Tongue (tissue), 2 donors: ENCODE data around the gene IL2. TPM values are rescaled to one million over a fixed set of nuclear protein-coding genes. Genes with fewer than 3 reads are reported as not detected.

Source experiments
- DNase-seq: peaks from one replicate; pipeline ENCODE4 v3.0.0-alpha.2; 2015
- total RNA-seq: library from RNA; depleted of rRNA; stranded (reverse); fragments of >200 nt; gene quantifications from one replicate; pipeline ENCODE4 v1.2.3, GENCODE V29; 2014

Gene IL2
- not detected for total RNA-seq

DNA sequence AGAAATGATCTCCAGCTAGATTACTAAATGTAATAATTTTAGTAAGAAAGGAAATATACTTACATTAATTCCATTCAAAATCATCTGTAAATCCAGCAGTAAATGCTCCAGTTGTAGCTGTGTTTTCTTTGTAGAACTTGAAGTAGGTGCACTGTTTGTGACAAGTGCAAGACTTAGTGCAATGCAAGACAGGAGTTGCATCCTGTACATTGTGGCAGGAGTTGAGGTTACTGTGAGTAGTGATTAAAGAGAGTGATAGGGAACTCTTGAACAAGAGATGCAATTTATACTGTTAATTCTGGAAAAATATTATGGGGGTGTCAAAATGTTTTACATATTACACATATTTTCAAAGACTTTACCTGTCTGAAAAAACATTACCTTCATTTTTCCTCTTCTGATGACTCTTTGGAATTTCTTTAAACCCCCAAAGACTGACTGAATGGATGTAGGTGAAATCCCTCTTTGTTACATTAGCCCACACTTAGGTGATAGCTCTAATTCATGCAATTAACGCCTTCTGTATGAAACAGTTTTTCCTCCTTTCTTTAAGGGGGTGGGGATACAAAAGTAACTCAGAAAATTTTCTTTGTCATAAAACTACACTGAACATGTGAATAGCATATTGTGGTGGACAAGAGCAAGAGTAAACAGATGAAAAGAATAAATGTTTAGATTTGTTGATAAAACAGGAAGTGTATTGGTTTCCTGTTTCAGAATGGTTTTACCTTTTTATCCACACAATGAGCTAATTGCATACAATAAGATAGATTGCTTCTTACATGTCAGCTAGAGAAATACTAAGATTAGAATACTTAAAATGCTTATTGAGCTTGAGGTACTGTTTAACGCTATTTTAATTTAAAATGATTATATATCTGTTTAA lies at the start of gene IL2:
TSS of gene IL2 (minus strand) at position 495 of the 886 bp plus-strand sequence. CDS start at position 210, 285 bp downstream.
- DNase-seq: no peak

- DNase-seq: no peak
Measured at GRCh38 chr4:122503214-122503613, 46.7 kb upstream of the IL2 start.

DNA sequence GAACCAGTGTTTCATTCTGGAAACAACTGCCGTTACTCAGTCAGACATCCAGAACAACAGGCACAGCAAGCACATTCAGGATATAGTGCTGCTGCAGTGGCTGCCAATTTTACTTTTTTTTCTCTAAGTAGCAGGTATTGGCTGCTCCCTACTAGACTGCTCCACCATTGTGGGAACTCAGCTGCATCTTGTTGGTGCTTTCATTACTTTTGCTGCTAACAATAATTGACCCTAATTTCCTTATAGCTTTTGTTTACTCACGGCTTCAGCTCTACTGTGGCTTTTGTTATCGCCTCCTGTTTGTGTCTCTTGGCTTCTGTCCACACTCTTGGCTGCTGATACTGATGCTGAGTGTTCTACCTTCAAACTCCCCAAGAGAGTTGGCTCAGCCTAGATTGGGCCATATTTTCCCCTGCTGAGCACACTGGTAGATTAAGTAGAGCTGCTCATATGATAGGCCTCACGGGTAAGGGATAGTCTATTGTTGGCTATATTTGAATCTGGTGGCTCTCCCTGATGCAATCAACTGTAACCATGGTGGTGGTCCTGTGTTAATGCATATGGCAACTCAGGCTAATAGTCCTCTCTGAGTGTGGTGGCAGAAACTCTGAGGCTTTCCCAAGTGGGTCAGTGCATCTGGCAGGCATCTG lies 44.5 kb upstream of the IL2 start:
- no peak for DNase-seq

- no peak for DNase-seq
Measured at GRCh38 chr4:122489061-122489460, 32.5 kb upstream of the IL2 start.

DNA sequence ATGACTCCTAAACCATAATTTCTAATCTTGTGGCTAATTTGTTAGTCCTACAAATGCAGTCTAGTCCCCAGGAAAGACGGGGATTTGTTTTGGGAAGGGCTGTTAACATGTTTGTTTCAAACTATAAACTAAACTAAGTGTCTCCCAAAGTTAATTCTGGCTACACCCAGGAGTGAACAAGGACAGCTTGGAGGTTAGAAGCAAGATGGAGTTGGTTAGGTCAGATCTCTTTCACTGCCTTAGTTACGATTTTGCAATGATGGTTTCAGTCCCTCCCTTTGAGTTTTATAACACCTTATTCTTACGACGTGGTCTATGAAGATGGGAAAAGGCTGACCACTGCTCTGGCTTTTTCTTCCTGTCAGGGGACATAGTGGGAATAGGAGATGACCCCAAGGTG lies 27.0 kb upstream of the IL2 start:
- no peak for DNase-seq

DNA sequence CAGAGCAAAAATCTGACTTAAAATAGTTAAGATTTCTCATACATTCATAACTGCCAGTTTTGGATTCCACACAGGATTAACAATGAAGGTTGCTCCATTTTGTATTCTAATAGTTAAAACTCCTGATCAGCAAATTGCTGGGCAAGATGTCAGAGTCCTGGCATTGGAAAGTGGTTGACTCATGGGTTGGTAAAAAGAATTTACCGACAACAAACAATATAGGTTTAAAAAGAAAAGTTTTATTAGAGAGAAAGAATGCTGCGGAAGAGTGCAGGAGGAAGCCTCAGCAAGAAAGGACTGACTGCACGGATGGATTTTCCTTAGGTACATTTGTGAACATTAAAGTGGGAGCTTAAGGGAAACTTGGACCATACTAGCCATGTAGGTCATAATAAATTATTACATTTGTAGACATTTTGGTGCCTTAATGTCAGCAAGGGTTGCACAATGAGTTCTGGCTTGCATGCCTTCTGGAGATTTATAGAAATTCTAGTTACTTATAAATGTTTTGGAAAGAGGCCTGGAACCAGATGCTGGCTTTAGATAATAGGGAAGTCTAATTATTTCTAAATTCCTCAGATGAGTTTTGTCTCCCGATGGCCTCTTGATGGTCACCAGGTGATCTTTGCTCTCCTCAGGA lies 25.4 kb upstream of the IL2 start:
- DNase-seq: no peak

DNA sequence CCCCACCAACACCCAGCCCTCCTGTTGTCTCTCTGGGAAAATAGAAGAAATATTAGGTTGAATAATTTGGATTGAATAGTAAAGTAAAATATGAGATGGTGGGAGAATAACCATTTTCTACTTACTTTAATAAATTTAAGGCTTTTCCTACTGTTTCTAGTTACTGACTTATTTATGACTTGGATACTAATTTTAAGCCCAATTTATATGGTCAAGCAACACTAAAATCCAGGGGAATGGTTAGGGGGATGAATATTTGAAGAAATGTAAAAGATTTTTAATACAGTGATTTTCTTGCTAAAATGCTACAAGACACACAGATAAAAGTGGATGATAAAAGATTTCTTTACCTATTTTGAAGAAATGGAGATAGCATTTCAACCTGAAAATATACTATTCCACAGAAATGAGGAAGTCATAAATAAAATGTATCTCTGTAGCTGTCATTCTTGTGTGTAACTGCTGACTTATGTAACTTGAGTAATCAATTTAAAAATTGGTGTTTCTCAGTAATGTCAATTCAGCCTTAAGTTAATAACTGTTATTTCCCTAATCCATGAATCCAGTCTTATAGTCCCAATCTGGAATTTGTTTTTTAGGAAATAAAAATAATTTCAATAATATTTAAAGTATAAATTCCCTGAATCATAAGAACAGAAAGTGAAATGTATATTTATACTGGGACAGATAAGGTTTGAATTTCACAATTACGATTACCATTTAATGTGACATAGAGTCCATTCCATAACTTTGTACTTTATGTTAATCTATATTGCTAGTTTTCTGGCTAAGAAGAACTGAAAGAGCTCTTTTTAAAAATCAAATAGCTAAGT lies 24.3 kb upstream of the IL2 start:
- DNase-seq: no peak

DNA sequence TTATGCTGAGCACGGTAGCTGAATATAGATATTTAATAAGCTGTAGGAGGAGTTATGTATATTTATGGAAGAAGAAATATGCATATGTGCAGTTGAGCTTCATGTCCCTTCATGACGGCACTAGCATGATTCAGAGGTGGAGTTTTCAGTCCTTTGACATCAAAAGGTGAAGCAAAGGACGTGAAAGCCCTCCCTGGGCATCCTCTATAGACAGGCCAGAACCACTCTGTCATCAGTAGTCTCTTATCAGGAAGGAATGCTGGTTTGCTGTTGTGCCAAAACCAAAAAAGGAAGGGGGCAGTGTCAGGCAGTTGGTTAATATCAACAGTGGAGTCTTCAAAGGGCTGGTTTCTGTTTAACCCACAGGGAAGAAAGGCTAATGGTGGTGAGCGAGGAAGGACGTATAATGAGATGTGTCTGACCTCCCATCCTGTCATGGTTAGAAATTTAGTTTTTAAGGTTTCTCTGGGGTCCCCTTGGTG lies 23.5 kb upstream of the IL2 start:
- DNase-seq: no peak

GRCh38 chr4:122476745-122477144 lies 20.2 kb upstream of the IL2 start:
- DNase-seq: no peak

DNA sequence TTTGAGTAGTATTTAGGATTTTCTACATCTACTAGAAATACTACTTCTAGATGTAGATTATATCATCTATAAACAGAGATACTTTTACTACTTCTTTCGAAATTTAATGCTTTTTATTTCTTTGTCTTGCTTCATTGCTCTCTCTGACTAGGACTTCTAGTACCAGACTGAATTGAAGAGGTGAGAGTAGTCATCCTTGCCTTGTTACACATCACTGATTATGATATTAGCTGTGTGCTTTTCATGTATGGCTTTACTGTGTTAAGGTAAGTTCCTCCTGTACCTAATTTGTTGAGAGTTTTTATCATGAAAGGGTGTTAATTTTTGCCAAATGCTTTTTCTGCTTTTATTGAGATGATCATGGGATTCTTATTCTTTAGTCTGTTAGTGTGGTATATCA lies 19.6 kb upstream of the IL2 start:
- no peak for DNase-seq

DNA sequence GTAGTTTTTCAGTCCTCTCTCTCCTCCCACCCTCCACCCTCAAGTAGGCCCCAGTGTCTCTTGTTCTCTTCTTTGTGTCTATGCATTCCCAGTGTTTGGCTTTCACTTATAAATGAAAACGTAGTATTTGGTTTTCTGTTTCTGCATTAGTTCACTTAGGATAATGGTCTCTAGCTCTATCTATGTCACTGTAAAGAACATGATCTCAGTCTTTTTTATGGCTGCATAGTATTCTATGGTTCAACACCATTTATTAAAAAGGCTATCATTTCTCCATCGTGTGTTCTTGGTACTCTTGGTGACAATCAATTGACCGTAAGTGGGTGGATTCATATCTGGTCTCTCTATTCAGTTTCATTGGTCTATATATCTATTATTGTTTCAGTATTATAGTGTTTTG lies 18.7 kb upstream of the IL2 start:
- DNase-seq: no peak

- no peak for DNase-seq
Measured at GRCh38 chr4:122469457-122469856, 12.9 kb upstream of the IL2 start.

DNA sequence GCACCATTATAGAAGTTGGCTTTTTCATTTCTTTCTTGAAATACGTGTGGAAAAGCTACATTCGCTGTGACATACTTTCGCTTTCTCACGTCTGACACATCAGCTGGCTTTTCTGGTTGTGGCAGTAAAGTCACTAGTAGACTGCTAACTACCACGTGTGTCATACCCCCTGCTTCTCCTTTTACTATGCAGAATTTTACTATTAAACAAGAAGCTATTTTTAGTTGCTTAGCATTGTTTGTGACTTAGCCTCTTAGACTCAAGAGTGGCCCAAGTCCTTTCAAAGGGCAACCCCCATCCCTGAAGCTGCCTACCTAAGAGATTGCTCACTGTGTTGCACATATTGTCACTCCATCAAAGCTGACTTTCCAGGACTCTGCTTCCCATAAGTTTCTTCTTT lies 2.1 kb upstream of the IL2 start:
- DNase-seq: no peak

- DNase-seq: no peak
Measured at GRCh38 chr4:122453384-122453995, 3.0 kb downstream of the IL2 start.

DNA sequence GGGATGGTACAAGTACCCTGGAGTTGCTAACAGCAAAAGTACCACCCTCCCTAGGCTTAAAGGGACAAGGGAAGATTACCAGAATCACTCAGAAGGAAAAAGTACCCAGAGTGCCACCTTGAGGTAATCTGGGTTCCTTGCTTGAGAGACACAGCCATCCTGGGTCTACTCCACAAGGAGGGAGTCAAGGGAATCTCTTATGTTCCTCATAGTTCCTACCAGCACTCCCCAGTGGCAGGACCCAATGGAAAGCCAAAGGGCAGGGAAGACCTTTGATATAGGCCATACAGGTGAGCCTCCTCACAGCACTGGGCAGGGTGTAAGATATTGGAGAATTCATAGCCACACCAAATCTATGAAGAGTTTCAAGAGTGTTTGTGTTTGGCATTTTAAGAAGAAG lies 5.7 kb downstream of the IL2 start:
- DNase-seq: no peak

GRCh38 chr4:122434285-122434684 lies 22.2 kb downstream of the IL2 start:
- DNase-seq: no peak

DNA sequence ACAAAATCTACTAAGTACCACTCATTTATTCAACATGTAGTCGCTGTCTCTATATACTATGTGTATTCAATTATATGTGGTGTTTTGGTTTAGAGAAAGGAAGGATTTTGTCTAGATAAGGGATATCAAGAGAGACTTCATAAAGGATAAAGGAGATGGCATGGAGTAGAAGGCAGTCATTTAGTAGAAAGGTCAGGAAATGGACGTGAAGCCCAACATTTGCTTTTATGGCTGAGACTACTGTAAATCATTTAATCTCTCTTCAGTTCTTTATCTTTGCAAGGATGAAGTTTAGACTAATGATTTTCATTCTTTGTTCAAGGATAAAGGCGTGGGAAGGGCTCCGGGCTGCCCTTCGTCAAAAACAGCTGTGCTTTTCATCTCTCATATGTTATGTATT lies 25.2 kb downstream of the IL2 start:
- no peak for DNase-seq

- DNase-seq: no peak
Measured at GRCh38 chr4:122423246-122423645, 33.3 kb downstream of the IL2 start.

DNA sequence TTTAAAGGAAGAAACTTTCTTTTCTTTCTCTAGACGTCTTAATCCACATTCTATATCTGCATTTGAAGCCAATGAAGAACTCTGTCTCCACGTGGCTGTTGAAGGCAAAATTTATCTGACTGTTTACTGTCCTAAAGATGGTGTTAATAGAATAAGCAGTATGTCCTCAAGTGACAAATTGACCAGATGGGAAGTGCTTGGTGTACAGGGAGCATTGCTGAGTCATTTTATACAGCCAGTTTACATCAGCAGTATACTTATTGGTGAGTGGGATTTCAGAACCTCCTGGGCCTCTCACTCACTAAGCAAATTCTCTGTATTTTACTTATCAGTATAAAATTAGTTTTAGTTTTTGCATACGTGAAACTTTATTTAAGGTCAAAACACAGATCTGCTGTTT lies 44.0 kb downstream of the IL2 start:
- no peak for DNase-seq

DNA sequence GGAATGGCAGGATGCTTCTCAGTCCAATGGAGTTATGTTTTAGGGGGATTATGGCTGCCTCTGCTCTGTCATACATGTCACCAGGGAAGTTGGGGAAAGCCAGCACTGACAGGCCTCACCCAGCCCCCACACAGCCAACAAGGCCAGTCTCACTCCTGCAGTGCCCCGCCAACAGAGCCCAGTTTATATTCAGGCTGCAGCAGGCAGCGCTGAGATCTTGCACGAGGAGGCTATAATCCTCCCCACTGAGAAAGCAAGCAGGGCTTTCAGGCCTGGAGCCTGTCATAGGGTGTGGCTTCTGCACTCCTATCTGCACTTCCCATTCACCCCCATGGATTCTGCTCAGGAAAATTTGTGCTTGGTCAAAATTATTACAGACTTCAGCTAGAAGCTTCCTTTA lies 52.7 kb downstream of the IL2 start:
- no peak for DNase-seq
